CD4-positive, alpha-beta T cell treated with Interferon alpha-2 for 1 hour (primary cell): Measurements from ENCODE around the gene PJA2.
A peak's percentile ranks its signal among the peaks of the same experiment; 100 is the strongest.

ENCODE experiments used
- DNase-seq, 2 donors: peaks; one replicate each; pipeline ENCODE4 v3.0.0-alpha.2; 2020 to 2022

PJA2 gene

DNA sequence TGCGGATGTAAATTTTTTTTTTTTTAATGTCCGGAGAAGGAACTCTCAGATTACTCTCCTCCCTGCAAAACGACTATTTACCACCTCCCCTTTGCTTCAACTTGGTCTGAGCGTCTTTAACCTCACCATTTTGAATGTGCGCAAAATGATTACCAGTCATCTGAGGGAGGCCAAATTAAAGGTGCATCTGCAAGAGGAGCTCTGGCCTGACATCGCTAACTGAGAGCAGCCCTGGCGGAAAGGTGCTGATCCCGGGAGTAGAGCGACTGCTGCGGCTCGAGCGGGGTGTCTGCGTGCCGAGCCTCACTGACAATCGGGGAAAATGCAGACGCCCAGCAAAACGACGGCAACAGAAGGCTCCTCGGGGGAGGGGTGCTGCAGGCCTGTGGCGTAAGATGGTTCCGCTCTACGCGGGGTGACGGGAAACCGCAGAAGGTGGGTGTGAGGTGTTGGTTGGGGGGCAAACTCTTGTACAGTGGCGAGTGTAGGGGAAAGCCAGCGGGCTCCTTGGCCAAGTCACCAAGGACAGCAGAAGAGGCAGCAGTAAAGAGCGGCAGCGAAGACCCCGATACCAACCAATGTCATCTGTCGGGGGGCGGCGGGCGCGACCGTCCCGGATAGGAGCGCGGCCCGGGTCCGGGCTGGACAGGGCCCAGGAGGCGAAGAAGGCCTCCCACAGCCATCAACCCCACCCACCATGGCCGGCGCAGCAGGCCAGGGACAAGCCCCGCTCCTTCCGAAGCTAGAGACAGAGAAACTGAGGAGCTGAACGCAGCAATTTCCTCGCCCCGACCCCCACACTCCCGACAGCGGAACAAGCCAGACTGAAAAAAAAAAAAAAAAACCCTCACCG is 557 bp downstream of the PJA2 start:
- peak; percentile 83 to 86 for DNase-seq

DNA sequence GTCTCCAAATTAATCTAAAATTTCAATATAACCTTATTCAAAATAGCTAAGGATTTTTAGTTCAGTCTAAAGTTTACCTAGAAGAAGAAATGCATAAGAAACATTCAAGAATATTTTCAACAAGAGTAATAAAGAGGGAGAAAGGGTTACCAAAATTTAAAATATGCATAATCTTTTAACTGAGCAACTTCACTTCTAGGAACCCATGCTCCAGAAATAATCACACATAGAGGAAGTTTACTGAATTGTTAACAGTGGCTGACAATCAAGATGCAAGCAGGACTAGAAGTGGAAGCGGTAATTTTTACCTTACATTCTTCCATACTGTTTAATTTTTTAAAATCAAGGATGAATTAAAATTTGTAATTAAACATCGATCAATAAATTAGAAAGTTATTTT is 1.9 kb downstream of the PJA2 start:
- DNase-seq = no peak

DNA sequence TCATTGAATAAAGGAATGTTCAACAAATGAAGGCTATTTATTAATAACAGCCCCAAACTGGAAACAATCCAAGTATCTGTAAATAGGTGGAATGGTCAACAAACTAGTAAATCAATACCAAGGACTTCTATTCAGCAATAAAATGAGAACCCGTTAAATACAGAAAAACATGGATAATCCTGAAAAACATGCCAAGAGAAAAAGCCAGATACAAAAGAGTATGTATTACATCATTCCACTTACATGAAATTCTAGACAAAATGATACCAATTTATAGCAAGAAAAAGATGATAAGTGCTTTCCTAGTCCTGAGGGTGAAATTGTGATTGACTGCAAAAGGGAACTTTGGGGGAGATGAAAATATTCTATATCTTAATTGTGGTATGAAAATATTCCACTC is 3.1 kb downstream of the PJA2 start:
- DNase-seq = no peak

DNA sequence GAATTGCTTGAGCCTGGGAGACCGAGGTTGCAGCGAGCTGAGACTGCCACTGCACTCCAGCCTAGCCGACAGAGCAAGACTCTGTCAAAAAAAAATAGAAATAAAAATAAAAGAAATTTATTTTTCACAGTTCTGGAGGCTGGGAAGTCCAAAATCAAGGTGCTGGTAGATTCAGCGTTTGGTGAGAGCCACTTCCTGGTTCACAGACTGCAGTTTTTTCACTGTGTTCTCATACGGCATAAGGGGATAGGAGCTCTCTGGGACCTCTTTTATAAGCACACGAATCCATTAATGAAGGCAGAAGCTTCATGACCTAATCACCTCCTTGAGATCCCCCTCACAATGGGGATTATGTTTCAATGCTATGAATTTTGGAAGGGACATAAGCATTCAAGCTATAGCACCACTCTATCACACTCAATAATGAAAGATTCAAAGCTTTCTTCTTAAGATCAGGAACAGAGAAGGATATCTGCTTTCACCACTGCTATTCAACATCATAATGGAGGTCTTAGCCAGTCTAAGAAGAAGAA is 5.3 kb downstream of the PJA2 start:
- peak in 1 of 2 donors; percentile 10 for DNase-seq

DNA sequence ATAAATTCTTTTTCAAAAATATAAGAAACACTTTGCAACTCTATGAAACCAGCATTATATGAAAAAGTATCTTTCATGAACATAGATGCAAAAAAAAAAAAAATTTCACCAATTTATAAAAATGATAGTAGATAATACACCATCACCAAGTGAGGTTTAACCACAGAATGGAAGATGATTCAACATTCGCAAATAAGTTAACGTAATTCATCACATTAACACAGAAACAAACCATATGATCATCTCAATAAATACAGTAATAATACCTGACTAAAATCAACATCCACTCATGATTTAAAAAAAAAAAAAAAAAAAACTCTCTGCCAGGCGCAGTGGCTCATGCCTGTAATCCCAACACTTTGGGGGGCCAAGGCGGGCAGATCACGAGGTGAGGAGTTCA is 6.3 kb downstream of the PJA2 start:
- no peak for DNase-seq

DNA sequence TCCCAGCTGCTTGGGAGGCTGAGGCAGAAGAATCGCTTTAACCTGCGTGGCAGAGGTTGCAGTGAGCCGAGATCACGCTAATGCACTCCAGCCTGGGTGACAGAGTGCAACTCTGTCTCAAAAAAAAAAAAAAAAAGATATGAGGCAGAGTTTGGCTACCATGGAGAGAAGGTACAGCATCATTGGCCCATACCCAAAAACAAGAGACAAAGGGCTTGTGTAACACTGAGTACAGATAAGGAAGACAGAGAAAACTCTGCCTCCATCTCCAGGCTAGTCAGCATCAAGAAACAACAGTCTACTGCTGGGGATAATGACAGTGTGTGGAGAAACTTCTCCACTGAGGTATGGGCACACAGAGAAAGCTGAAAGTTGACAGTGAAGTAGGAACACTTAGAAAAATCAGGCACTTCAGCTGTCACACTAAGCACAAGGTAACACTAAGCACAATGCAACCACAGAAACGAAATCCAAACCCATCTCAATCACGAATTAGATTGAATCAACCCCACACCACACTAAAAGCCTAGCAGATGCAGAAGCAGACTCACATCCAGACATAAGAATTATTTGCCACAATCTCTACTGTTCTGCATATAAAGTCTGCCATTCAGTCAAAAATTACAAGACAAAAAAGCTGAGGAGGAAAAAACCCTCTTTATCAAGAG is 10.5 kb downstream of the PJA2 start:
- no peak for DNase-seq

DNA sequence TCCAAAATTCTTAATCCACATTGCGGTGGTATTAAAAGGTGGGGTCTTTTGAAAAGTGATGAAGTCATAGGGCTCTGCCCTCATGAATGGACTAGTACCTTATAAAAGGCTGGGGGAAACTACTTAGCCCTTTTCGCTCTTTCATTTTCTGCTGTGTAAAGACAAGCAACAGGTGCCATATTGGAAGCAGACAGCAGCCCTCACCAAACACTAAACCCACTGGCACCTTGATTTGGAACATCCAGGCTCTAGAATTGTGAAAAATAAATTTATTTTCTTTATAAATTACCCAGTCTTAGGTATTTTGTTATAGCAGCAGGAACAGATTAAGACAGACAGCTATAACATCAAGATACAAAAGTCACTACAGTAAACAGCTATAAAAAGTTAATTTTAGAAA is 12.8 kb downstream of the PJA2 start:
- no peak for DNase-seq

DNA sequence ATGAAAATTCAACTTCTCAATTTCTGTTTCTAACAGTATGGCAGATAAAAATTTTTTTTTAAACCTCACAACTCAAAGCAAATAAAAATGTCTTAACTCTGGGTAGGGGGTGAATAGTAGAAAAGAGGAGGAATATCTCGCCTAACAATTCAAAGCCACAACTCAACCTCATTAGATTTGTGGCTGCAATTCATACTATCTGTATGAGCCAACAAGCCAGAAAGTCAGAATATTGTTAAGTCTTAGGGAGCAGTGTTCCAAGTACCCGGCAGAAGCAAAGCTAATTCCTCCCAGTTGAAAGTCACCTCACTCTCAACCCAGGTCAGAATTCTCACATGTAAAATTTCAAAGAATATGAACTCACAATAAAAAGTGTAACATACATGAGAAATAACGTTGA is 15.0 kb downstream of the PJA2 start:
- no peak for DNase-seq

DNA sequence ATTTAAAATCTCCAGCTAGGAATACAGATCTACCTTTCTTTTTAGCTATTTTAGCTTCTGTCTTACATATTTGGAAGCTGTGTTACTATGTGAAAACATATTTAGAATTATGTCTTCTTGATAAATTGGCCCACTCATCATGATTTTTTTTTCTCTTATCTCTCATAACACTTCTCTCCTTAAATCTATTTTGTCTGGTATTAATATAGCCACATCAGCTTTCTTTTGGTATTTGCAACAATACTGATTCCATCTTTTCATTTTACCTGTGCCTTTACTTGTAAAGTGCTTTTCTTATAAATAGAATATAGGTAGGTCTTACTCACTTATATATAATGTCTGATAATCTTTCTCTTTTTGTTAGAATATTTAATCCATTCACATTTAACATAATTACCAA is 19.6 kb downstream of the PJA2 start:
- DNase-seq = no peak

DNA sequence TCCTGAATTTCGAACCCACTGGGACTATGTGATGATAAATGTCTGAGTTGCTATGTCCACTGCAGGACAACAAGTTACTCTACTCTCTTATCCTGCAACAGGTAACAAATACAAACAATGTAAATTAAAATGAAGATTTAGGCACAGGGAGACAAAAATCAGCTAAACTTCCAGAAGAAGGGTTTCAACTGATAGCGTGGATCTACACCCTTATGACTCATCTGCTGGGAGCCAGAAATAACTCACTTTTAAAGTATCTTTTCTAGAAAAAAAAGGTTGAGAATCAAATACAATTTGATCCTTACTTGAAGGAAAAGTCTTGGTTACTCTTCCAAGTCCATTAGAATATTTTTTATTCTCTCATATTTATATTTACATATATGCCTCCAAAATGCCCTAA is 21.4 kb downstream of the PJA2 start:
- no peak for DNase-seq

DNA sequence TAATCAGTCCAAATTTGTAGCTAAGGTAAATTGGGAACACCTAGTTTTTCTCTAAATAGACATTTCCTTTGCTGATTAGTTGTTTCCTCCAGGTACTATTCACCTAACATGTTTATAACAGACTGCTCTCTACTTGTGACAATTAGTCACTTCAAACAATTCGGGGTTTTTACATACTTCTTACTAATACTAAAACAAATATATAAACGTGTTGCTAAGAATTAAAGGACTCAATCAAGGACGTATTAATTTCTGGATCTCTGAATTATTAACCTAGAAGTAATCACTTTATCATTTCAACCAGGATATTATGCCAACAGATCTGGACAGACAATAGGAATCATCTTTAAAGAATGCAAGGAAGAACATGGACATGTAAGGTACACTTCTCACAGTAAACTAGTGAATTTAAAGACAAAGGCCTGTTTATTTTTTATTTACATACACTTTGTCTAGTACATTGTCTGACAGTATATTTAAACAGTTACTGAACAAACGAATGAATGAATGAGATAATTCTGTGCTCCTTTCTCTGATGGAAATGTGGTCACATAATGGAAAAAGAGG is 22.3 kb downstream of the PJA2 start:
- DNase-seq = no peak

DNA sequence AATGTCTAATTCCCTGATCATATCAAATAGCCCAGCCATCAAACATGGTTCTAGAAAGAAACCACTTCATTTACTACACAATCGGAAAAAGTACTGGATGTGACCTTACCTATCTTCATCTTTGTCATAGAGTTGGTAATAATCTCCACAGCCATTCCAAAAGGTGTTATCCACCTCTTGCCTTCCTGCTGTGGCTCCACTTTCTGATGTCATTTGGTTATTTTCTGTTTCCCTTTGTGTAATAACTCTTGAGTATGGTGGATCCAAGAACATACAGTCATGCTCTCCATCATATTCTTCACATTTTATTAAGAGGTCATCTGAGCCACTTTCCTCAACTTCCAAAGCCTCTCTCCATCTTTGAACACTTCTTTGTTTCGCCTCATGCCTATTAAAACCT is 31.7 kb downstream of the PJA2 start:
- no peak for DNase-seq

DNA sequence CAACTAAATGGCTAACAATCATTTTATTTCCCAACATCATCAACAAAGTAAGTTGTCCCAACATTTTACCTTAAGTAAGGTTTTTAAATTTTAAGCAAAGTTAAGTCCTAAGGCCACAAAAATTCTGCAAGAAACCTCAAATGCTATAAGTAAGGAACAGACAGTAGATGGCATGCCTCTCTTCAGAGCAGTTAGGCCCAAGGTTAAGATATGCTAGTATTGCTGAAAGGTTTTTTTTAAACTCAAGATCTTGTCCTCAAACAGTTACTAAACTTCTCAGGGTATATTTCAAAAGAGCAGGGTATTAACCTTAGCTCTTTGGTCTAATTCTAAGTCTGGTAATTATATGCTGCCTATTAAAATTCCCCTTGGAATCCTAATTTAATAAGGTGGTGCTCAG is 35.1 kb downstream of the PJA2 start:
- DNase-seq = peak in 1 of 2 donors; percentile 5

DNA sequence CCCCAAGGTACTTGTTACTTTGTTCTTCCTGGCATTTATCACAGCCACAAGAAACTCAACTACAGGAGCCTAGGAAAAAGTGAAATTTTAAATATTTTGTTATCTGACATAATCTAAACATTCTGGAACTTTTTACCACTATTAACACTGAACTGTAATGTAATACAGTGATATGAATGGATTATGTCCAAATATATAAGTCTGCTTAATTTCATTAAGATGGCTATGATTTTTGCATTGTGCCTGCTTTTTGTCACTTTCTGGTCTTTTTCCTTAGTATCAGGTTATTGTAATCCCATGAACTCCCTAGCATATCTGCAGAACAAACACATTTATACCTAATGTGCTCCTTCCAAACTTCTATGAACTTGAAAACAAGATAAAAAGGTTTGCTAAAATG is 35.8 kb downstream of the PJA2 start:
- DNase-seq = no peak

DNA sequence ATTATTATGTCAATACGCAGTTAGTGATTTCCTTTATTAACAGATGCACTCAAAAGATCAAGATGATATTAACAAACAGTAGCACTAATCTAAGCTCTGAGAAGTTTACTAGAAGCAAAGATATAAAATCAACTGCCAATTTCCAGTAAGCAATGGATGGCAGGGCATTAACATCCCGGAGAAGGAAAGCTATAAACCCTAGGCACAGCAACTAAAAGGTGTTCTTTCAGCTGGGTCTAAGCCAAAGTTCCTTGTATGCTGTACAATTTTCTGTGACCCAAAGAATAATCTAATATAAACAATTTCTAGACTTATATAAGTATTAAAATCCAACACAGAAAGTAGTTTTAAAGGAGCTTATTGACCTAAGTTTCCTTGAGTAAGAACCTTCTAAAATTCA is 39.4 kb downstream of the PJA2 start:
- DNase-seq = no peak

DNA sequence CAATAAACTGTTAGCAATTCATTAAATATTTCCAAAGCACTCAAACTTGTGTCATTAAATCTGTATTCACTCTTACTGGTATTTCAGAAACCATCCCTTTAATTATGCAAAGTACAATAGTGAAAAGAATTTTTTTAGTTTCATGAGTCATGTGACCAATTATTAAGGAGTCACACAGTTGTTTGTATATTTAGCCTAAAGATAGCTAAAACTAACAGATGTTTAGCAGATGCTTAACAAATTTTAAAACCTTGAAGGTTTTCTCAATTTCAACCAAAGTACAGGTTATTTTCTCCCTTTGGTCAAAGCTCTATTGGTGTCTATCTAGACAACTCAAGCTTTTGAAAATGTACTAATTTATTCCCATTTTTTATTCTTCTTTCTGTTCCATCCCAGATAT is 44.1 kb downstream of the PJA2 start:
- no peak for DNase-seq

DNA sequence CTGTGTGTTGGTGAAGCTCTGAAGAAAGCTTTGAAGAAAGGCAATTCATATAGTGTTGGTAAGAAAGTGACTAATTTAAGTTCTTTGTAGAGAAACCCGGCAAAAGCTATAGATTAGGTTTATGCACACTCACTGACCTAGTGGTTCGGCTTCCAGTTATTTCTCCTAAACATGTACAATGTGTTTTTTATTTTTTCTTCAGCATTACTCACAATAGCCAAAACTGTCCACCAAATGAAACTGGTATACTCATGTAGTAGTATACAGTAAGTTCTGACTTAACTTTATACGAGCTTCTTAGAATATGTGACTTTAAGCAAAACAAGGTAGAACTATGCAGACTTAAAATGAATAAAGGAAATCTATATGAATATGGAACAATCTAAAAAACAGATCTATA is 44.8 kb downstream of the PJA2 start:
- no peak for DNase-seq

DNA sequence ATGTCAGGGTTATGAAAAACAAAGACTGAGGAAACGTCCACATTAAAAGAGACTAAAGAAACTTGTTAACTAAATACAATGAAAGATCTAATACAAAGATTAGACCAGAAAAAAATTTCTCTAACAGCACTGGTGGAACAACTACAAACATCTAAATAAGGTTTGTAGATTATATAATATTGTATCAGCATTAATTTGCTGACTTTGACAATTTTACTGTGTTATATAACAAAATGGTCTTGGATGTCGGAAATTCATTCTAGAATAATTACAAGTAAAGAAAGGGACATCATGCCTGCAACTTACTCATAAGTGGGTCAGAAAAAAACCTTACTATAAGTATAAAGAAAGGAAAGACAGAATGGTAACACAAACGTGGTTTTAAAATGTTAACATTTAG is 50.1 kb downstream of the PJA2 start:
- no peak for DNase-seq

DNA sequence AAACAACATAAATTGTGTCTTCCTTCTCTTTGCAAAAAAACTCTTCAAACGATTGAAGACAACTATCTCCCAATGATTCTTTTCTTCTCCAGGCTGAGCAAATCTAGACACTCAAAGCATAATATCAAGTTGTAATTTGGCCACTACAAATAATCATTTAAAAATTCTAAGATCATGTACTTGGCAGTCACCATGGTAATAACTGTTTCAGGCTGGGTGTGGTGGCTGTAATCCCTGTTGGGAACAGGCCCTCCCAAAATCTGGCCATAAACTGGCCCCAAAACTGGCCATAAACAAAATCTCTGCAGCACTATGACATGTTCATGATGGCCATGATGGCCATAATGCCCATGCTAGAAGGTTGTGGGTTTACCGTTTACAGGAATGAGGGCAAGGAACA is 52.0 kb downstream of the PJA2 start:
- no peak for DNase-seq

DNA sequence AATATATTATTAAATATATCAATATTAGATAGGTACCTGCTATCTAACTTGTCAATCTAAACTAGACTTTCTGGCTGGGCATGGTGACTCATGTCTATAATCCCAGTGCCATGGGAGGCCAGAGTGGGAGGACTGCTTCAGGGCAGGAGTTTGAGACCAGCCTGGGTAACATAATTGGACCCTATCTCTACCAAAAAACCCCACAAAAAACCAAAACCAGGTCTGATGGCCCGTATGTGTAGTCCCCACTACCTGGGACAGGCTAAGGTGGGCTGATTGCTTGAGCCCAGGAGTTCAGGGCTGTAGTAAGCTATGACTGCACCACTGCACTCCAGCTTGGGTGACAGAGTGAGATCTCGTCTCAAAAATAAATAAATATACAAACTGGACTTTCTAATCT is 55.0 kb downstream of the PJA2 start:
- DNase-seq = no peak

DNA sequence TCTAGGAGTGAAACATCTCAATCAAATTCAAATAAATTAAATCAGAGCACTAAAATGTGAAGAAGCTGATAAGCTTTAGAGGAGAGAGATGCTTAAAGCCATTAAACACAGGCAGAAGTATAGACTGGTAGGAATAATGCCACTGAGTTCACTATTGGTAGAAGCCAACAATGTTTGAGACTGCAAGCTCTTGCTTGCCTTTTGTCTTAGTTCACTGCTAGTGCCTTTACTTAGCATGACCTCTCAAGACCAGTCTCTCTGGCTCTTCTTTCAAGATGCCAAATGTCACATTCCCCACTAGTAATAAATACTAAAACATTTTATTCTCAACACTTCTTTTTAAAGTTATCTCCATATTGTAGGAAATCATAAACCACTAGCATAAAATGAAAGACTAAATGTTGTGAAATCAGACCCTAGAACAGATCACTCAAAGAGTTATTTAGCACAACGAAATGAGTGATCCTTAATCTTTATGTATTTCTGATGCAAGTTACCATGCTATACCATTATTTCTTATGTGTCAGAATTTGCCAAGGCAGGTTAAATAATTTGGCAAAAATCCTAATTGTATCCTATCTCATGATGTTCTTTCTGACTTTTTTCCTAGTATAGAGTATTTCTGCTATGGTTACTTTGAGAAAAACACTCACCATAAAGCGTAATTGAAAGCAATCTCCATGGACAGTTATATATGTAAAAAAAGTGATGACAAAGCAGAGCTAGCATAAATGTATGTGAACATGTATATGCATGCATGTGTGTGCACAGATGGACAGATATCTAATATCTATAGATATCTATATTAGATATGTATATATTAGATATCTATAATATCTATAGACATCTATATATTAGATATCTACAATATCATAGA is 57.5 kb downstream of the PJA2 start:
- DNase-seq = no peak

DNA sequence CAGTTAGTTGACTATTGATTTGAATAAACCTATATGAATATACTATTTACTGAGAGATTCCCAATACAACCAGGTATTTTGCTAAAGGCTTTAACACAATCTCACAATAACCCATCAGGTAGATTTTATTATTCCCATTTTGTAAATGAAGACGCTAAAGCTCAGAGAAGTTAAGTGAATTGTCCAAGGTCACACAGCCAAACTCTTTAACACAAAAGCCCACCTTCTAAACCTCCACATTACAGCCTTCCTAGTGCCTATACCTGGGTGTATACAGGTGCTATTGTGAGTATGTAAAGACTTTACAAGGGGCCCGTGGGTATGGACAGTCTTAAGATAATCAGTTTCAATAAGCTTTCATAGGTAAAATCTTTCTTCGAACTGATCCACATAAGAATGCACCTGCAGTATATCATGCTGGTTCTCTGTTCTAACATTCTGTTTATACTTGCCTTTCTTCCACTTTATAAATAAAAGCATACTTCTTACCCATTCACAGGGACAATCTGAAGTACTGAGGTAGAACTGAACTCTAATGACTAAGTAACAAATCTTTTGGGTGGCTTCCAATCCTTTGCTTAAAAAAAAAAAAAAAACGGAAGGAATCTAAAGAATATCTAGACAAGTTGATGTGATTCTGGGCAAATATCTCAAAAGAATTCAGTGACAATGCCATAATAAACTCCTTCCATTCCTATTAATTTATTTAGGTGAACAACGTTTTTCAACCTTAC is 59.1 kb downstream of the PJA2 start:
- no peak for DNase-seq
